ENCODE measurements around the gene NDOR1. TPM values are rescaled to one million over a fixed set of nuclear protein-coding genes. Genes with fewer than 3 reads are reported as not detected.

Gene NDOR1
- total RNA-seq, 5 donors from 2014 or later (not counting 1 experiment from before 2014, with no cell fraction given) = 27.6 to 46.7 (median 45.4) TPM

GRCh38 chr9:137232510-137232909, 27.0 kb downstream of the NDOR1 start:
- Histone ChIP-seq H3K36me3 (ENCODE audit: control insufficient read depth in 2 of 2, extremely low read depth in 1 of 2, insufficient read depth in 1 of 2, low read length in 1 of 2) (no peaks in the 10 kb centered on the region), H3K4me3 (ENCODE audit: control insufficient read depth in 1 of 2, extremely low read depth in 1 of 2, low read length in 1 of 2) (no peak overlapping the region), H3K27ac (ENCODE audit: low read length) (no peak overlapping the region), H3K27me3 (replicated peaks in 1 of 2; ENCODE audit: control insufficient read depth in 2 of 2, extremely low read depth in 1 of 2, insufficient read depth in 2 of 2, low read length in 1 of 2) (peaks cover 0 to 70% of the 10 kb centered on the region in 2 experiments), H3K4me1 (ENCODE audit: control insufficient read depth in 1 of 2, extremely low read depth in 1 of 2, insufficient read depth in 2 of 2, low read length in 2 of 2) (peaks cover 3 to 23% of the 10 kb centered on the region in 2 experiments), H3K9me3 (no peaks in the 10 kb centered on the region)
- no peak overlapping the region for H3K4me3 Mint-ChIP-seq
- H3K4me1 Mint-ChIP-seq = peaks cover 4 to 13% (median 4%) of the 10 kb centered on the region in 3 donors
- no peaks in the 10 kb centered on the region for H3K36me3 Mint-ChIP-seq
- ATAC-seq (replicated peaks in 1 of 4) = no peak
- POLR2A ChIA-PET = no interaction called here
- peaks cover 3 to 16% of the 10 kb centered on the region in 2 donors for H3K27me3 Mint-ChIP-seq
- no peaks in the 10 kb centered on the region for H3K9me3 Mint-ChIP-seq
- no peak overlapping the region for H3K27ac Mint-ChIP-seq
- CTCF ChIA-PET = interaction anchor here in 1 of 2 donors (0.6 kb wide), 1 partner anchor 41 kb away, joined by 3 read pairs; no protein-coding TSS in a partner anchor
- 91% methylated on average over 24 of the region's 24 CpGs for WGBS (ENCODE audit: insufficient coverage)
- no peak for DNase-seq

- H3K27ac ChIP-seq (ENCODE audit: low read length) = no peak overlapping the region
- H3K9me3 ChIP-seq = no peaks in the 10 kb centered on the region
- Mint-ChIP-seq H3K36me3 (no peaks in the 10 kb centered on the region), H3K4me1 (peaks cover 4 to 14% (median 6%) of the 10 kb centered on the region in 3 donors), H3K27me3 (peaks cover 0 to 14% of the 10 kb centered on the region in 2 donors), H3K4me3 (no peak overlapping the region), H3K9me3 (no peaks in the 10 kb centered on the region), H3K27ac (no peak overlapping the region)
- WGBS (ENCODE audit: insufficient coverage) = 82% methylated on average over 30 of the region's 40 CpGs
- ATAC-seq (replicated peaks in 1 of 4) (no peak), DNase-seq (no peak)
- H3K27me3 ChIP-seq (replicated peaks in 1 of 2; ENCODE audit: control insufficient read depth in 2 of 2, extremely low read depth in 1 of 2, insufficient read depth in 2 of 2, low read length in 1 of 2) = peaks cover 0 to 65% of the 10 kb centered on the region in 2 experiments
- H3K4me3 ChIP-seq (ENCODE audit: control insufficient read depth in 1 of 2, extremely low read depth in 1 of 2, low read length in 1 of 2) = no peak overlapping the region
- ChIA-PET CTCF (interaction anchor here in 1 of 2 donors (0.6 kb wide), 1 partner anchor 42 kb away, joined by 3 read pairs; no protein-coding TSS in a partner anchor), POLR2A (no interaction called here)
- peaks cover 3 to 28% of the 10 kb centered on the region in 2 experiments for H3K4me1 ChIP-seq (ENCODE audit: control insufficient read depth in 1 of 2, extremely low read depth in 1 of 2, insufficient read depth in 2 of 2, low read length in 2 of 2)
- H3K36me3 ChIP-seq (ENCODE audit: control insufficient read depth in 2 of 2, extremely low read depth in 1 of 2, insufficient read depth in 1 of 2, low read length in 1 of 2) = no peaks in the 10 kb centered on the region
Measured at GRCh38 chr9:137233143-137233980, 27.9 kb downstream of the NDOR1 start.

- H3K27me3 Mint-ChIP-seq = peaks cover 0 to 14% of the 10 kb centered on the region in 2 donors
- Histone ChIP-seq H3K4me3 (ENCODE audit: control insufficient read depth in 1 of 2, extremely low read depth in 1 of 2, low read length in 1 of 2) (no peak overlapping the region), H3K9me3 (no peaks in the 10 kb centered on the region), H3K27ac (ENCODE audit: low read length) (no peak overlapping the region), H3K4me1 (ENCODE audit: control insufficient read depth in 1 of 2, extremely low read depth in 1 of 2, insufficient read depth in 2 of 2, low read length in 2 of 2) (peaks cover 3 to 36% of the 10 kb centered on the region in 2 experiments), H3K27me3 (replicated peaks in 1 of 2; ENCODE audit: control insufficient read depth in 2 of 2, extremely low read depth in 1 of 2, insufficient read depth in 2 of 2, low read length in 1 of 2) (peaks cover 0 to 57% of the 10 kb centered on the region in 2 experiments), H3K36me3 (ENCODE audit: control insufficient read depth in 2 of 2, extremely low read depth in 1 of 2, insufficient read depth in 1 of 2, low read length in 1 of 2) (peaks cover 0 to 3% of the 10 kb centered on the region in 2 donors)
- peaks cover 10 to 19% (median 12%) of the 10 kb centered on the region in 3 donors for H3K4me1 Mint-ChIP-seq
- no peaks in the 10 kb centered on the region for H3K36me3 Mint-ChIP-seq
- CTCF ChIA-PET = no interaction called here
- POLR2A ChIA-PET = no interaction called here
- no peak for DNase-seq
- H3K9me3 Mint-ChIP-seq = no peaks in the 10 kb centered on the region
- WGBS (ENCODE audit: insufficient coverage) = 75% methylated on average over 25 of the region's 40 CpGs
- no peak overlapping the region for H3K27ac Mint-ChIP-seq
- H3K4me3 Mint-ChIP-seq = no peak overlapping the region
- no peak for ATAC-seq (replicated peaks in 1 of 4)
Measured at GRCh38 chr9:137234055-137234697, 28.7 kb downstream of the NDOR1 start.

- no peak for ATAC-seq (replicated peaks in 1 of 4)
- H3K36me3 ChIP-seq (ENCODE audit: control insufficient read depth in 2 of 2, extremely low read depth in 1 of 2, insufficient read depth in 1 of 2, low read length in 1 of 2) = peaks cover 0 to 3% of the 10 kb centered on the region in 2 donors
- POLR2A ChIA-PET = interaction anchor here in 1 of 2 donors (0.6 kb wide), 1 partner anchor 34 kb away, joined by 3 read pairs; no protein-coding TSS in a partner anchor
- peaks cover 0 to 50% of the 10 kb centered on the region in 2 experiments for H3K27me3 ChIP-seq (replicated peaks in 1 of 2; ENCODE audit: control insufficient read depth in 2 of 2, extremely low read depth in 1 of 2, insufficient read depth in 2 of 2, low read length in 1 of 2)
- peaks cover 3 to 43% of the 10 kb centered on the region in 2 experiments for H3K4me1 ChIP-seq (ENCODE audit: control insufficient read depth in 1 of 2, extremely low read depth in 1 of 2, insufficient read depth in 2 of 2, low read length in 2 of 2)
- no peak overlapping the region for H3K27ac ChIP-seq (ENCODE audit: low read length)
- no peak overlapping the region for H3K27ac Mint-ChIP-seq
- H3K4me3 ChIP-seq (ENCODE audit: control insufficient read depth in 1 of 2, extremely low read depth in 1 of 2, low read length in 1 of 2) = no peak overlapping the region
- peaks cover 10 to 24% (median 16%) of the 10 kb centered on the region in 3 donors for H3K4me1 Mint-ChIP-seq
- CTCF ChIA-PET = no interaction called here
- peaks cover 0 to 11% of the 10 kb centered on the region in 2 donors for H3K27me3 Mint-ChIP-seq
- no peaks in the 10 kb centered on the region for H3K9me3 Mint-ChIP-seq
- H3K36me3 Mint-ChIP-seq = no peaks in the 10 kb centered on the region
- no peak for DNase-seq
- no peaks in the 10 kb centered on the region for H3K9me3 ChIP-seq
- no peak overlapping the region for H3K4me3 Mint-ChIP-seq
- 72% methylated on average over 11 of the region's 18 CpGs for WGBS (ENCODE audit: insufficient coverage)
Measured at GRCh38 chr9:137234758-137235423, 29.4 kb downstream of the NDOR1 start.

GRCh38 chr9:137235424-137236237, 30.1 kb downstream of the NDOR1 start:
- ATAC-seq (replicated peaks in 1 of 4) = no peak
- Histone ChIP-seq H3K27ac (ENCODE audit: low read length) (no peak overlapping the region), H3K27me3 (replicated peaks in 1 of 2; ENCODE audit: control insufficient read depth in 2 of 2, extremely low read depth in 1 of 2, insufficient read depth in 2 of 2, low read length in 1 of 2) (peaks cover 0 to 43% of the 10 kb centered on the region in 2 experiments), H3K4me3 (ENCODE audit: control insufficient read depth in 1 of 2, extremely low read depth in 1 of 2, low read length in 1 of 2) (no peak overlapping the region), H3K4me1 (ENCODE audit: control insufficient read depth in 1 of 2, extremely low read depth in 1 of 2, insufficient read depth in 2 of 2, low read length in 2 of 2) (peaks cover 3 to 47% of the 10 kb centered on the region in 2 experiments), H3K36me3 (ENCODE audit: control insufficient read depth in 2 of 2, extremely low read depth in 1 of 2, insufficient read depth in 1 of 2, low read length in 1 of 2) (peaks cover 0 to 3% of the 10 kb centered on the region in 2 donors), H3K9me3 (no peaks in the 10 kb centered on the region)
- ChIA-PET POLR2A (interaction anchor here (0.6 kb wide), 2 partner anchors 29 to 35 kb away, joined by 3 to 5 read pairs; no protein-coding TSS in a partner anchor), CTCF (interaction anchor here (0.6 to 1.2 kb wide), 7 partner anchors 21 to 968 kb away, joined by 3 to 6 read pairs (median 4); partner anchors contain the start of gene MAN1B1 (in 1 of the 2))
- Mint-ChIP-seq H3K4me3 (peak overlapping the region in 1 of 3 donors; percentile 16), H3K9me3 (no peaks in the 10 kb centered on the region), H3K27me3 (peaks cover 0 to 11% of the 10 kb centered on the region in 2 donors), H3K4me1 (peaks cover 10 to 24% (median 17%) of the 10 kb centered on the region in 3 donors), H3K27ac (no peak overlapping the region), H3K36me3 (no peaks in the 10 kb centered on the region)
- 72% methylated on average over 25 of the region's 35 CpGs for WGBS (ENCODE audit: insufficient coverage)
- no peak for DNase-seq
